Measurements from ENCODE around the gene TBX5.

The TBX5 gene

DNA sequence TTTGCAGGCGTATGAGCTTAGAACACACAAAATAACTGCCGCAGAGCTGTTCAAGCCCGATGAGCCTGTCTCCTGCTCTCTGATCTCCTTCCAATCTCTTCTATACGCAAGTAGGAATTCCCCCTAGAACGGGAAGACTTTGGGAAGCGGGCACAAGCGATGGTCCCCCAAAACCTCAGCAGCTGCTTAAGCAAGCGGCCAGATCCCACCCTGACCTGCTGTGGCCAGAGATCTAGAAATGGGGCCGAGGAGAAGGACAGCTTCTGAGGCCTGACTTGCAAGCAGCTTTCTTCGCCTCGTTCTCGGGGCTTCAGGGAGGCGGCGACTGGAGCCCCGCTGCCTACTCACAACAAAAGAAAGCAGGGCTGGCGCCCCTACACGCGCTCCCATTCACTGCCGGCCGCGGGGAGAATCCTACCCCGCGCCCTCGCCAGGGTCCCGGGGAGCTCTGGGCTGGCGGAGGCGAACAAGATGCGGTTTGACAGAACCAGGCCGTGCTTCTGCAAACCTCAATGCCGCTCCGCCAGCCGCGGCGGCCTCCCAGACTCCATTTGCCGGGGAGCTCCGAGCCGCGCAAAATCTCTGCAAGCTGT is 922 bp downstream of the TBX5 start:
- DNase-seq = no peak

DNA sequence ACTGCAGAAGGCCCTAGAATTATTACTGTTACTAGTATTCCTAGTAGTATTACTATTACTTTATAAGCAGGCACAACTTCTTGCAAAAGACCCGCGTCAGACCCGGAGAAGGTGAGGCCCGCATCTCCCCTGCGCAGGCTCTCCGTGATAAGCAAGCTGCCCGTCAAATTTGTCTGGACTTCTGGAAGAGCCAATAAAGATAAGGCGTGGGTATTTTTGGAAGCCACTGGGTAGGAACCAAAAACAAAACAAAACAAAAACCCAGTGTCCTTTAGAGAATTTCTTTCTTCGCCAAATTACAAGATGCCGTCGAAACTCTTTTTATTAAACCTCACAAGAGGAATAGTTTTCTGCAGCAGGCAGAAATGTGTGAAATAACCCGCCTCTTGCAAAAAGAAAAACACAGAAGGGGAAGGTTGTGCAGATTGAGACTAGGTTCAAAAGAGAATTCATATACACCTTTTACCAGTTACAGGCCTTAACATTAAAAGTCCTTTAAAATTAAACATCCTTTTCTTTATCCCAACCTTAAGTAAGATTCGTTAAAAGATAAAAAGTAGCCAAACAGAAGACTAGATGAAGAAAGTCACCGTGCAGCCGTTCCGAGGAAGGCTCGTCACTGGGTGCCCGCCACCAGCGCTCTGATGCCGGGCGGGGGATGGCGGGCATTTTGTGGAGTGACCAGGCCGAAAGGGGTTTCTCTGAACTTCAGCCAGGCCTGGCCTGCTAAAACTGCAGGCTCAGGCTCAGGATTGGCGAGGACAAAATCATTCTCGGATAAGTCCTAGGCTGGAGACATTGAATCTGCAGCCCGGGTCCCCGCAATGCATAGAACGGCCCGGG is 1.6 kb downstream of the TBX5 start:
- no peak for DNase-seq

DNA sequence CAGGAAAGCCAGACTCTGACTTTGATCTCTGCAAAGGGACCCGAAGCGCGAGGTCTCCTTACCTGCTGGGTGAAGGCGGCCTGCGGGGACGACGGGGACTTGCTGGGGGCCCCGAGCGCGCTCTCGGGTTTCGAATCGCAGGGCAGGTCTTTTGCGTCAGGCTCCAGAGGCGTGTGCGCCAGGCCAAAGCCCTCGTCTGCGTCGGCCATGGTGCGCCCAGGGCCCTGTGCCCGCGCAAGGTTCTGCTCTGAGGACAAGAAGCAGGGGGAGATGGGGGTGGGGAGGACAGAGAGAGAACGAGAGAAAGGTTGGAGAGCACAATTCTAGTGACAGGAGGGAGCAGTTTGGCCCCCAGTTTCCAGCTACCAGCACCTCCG is 2.3 kb downstream of the TBX5 start:
- no peak for DNase-seq

DNA sequence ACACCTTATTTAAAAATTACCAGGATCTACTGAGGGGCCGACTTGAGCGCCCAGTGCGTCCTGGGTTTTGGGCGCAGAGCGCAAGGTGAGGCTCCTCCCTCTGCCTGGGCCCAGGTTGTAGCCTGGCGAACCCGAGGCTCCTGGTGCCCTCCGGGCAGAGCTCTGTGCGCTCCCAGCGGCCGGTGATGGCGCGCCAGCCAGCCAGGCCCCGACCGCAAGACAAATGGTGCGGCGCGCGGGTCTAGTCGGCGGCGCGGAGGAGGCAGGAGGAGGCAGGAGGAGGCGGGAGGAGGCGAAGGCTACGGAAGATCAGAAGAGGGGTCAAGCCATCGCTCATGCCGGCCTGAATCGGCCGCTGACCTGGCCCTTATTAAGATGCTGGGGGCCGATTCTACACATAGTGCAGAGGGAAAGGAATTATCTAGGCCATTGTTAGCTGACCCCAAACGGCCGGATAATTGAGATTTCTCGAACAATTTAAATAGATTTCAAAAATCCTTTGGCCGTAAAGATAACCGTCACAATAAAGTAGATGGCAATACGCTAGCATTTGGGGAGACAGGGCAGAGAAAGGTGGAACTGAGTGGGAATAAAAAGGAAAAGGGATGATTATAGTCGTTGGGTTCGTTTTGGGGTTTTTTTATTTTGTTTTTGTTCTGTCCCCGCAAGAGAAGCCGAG is 2.8 kb downstream of the TBX5 start:
- DNase-seq = peak; percentile 75

DNA sequence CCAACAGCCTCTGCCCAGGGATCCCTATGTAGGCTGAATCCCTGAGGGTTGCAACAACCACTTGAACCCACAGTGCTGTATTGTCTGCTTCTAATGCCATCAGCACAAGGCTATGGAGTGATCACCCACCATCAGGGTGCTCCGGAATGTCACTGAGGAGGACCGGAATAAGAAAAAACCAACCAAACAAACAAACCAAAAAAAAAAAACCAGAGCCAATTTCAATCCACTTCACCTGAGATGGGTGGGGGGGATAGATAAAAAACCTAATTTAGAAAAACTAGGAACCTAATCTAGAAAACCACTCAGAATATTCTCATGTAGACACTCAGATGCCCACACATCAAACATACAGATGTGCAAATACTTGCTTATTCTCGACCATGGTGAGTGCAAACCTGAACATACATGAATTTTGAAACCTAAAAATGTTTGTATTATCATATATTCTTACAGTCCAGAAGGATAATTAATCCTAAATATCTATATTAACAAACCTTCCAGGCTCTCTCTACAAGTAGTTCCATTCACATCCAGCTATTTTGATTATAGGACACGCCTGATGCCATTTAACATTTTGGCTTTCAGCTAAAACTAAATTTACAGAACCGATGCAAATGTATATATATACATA is 3.7 kb downstream of the TBX5 start:
- DNase-seq = no peak

DNA sequence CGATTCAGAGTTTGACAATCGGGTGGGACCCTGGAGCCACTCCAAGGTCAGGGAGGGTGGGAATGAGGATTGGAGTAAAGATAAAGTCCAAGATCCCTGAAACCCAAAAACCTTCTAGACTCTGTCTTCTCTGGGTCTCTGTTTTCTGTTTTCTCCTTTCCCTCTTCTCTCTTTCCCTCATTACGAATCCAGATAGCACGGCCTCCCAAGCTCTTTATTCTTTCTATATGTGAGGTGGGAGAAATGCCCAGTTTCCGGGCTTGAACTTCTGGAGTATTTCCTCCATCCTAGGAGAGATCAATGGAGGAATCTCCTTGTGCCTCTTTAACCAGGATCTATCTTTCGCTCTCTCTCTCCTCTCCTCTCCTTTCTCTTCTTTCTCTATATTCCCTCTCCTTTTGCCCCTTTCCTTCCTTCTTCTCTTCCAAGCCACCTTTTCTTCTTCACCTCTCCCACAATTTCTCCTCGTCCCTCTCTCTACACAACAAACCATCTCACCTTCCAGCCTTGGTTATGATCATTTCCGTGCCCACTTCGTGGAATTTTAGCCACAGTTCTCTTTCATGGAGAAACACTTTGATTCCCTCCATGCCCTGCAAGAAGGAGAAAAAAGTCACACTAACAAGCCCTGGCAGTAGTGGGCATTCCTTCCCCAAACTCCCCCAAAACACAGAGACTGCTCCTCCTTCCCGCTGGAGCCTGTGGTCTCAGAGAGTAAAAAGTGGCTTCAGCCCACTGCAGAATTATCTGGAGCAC is 4.4 kb downstream of the TBX5 start:
- DNase-seq = no peak

DNA sequence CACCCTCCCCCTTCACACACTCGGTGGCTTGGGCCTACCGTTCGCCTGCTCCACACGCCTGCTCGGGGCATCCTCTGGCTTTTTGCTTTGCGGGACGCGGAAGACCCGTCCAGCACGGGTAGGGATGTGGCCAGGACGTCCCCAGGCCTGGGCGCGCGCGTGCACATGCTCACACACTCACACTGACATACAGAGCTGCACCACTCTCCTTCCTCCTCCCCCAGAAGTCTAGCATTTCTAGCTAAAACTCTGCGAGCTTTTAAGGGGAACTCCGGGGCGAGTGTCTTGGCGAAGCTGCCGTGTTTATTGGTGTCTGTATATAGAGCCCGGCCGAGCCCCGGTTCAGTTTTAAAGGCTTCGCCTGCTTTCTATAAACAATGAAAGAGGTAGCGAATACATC is 5.0 kb downstream of the TBX5 start:
- peak; percentile 79 for DNase-seq

DNA sequence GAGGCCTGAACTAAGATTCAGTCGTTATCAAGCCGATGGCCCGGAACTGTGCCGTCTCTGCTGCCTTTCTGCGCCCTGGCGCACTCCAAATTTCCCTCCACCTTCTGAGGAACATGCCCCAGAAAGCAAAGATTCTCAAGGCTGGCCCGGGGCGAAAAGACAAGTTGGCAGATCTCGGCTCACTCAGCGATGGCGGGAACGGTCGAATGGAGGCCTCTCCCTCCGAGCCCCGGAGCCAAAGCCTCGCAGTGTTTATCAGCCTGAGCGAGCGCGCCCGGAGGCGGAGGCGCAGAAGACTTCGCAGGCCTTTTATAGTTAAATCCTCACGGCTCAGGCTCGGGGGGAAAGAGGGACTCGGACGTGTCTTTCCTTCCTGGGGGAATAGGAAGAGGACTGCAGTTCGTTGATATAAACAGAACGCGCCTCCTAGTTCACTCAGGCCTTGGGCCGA is 5.6 kb downstream of the TBX5 start:
- DNase-seq = no peak

DNA sequence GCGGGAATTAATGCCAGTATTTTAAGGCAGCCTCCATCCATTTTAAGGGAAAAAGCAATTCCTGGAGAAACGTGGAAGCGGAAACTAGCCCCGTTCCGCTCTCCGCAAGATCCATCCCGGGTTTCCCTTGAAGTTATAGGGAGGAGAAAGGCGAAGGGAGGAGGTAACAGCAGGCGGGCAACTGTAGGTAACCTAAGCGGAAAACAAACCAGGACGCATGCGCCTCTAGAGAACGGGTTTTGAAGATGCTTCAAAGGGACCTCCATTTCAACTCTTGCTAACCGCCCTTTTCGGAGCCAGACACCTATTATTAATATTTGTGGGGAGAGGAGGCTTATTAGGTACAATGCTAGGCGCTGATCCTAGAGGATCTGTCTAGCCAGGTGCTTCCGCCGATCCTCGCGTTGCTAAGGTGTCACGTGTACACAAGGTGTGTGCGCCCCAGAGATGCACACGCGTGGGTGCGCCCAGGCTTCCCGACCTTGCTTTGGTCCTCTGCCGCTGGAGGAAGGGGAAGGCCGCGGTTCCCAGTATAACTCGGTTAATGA is 6.2 kb downstream of the TBX5 start:
- DNase-seq = peak; percentile 76

DNA sequence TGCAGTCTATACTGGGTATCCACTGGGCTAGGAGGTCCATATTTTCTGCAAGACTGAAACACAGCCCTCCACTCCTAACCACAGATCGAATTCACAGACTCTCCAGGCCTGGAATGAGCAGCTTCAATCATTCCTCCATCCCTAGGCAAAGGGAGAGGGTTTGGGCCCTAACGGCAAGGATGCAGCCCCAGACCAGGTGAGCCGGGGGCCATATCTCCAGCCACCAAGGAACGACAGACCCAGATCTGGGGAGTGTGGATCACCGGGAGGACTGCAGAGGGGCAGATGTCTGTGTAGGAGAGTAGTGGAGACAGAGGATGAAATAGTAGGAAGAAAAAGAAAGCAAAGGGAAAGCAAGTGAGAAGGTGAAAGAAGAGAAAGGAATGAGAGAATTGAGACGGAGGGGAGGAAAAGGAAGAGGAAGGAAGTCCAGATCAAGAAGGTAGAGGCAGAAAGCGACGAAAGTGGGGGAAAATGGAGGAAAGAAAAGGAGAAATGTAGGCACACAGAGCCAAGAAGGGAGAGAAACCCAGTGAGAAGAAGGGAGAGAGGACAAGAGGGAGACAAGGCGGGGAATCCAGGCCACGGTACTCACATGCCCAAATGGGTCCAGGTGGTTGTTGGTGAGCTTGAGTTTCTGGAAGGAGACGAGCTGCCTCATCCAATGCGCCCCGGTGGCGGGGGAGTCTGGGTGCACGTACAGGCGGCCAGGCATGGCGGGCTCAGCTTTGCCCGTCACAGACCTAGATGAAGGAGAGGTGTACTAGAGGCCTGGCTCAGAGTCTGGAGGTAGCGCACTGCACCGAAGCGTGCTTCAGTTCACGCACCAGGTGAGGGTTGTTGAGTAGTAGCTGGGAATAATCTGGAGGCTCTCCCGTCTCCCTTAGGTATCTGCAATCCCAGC is 7.7 kb downstream of the TBX5 start:
- no peak for DNase-seq

DNA sequence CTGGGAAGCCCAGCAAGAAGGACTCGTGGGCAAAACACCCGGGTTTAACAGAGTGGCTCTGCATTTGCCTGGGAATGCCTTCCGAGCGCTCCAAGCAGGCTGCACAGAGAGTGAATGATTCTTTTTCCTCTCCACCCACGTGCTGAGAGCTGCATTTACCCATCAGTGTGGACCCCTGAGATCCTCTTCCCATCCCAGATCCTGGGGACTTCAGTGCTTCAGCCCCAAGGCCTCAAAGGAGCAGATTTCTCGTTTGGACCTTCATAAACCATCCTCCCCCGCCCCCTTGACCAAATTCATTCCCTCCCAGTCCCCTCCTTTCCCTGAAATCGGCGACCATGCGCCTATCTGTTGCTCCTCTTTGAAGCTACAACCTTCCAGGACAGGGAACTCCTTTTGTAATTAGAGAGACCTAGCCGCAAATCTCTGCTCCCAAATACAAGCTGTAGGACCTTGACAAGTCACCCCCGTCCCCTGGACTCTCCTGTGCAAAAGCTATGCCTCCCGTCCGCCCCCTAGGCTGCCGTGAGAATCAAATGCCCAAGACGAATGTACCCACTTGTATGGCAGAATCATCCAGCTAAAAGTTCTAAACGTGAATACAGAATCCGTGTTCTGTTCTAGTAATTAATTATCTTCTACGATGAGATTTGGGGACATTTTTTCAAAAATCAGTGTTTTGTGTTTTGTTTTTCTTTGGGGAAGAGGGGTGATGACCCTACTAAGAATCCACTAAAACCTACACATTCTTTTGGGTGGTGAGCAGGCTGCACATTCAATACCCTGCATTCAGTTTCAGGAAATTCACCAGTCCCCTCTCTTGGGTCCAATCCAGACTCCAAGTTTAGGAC is 8.8 kb downstream of the TBX5 start:
- no peak for DNase-seq

DNA sequence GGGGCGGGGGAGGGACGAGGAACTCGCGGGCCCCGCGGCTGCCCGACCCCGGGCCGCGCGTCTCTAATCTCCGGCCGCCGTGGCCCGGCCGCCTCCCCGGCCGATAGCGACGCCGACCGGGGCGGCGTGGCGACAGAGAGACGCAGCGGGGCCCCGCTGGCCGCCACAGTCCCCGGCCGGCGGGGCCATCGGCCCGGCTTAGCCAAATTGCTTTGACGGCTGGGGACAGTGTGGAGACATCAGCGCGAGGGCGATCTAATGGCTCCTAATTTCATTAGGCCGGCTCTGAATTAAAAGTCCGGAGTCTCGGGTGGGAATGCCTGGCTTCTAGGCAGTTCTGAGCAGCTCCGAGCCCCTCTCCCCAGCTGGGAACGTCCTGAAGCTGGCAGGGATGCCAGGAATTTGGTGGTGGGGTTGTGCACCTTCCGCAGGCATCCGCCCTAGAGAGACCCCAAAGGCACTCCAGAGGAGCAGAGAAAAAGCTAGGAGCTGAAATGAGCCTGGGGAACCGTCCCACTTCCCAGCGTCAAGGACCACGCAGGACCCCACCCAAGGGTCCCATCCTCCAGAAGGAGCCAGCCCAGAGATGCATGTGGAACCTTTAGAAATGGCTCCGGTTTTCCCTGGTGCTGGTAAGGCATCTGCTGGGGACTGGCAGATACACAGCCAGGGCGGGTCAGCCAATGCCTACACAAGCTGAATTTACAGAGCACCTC is 9.6 kb downstream of the TBX5 start:
- no peak for DNase-seq

DNA sequence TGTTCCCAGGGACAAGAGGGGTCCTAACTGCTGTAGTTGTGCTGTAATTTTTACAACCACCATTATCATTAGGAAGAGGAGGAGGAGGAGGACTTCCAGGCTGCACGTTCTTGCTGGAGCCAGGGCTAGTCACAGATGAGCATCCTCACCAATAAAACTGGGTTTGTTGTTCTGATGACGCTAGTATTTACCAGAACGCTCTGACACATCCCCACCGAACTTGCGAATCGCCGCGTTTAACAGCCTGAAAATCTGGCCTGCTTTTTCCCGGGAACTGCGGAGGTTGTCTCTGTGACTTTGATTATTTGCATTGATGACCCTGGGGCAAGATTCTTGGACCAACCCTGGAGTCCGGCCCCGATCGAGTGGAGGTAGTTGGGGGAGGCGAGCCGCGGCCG is 10.2 kb downstream of the TBX5 start:
- DNase-seq = no peak

DNA sequence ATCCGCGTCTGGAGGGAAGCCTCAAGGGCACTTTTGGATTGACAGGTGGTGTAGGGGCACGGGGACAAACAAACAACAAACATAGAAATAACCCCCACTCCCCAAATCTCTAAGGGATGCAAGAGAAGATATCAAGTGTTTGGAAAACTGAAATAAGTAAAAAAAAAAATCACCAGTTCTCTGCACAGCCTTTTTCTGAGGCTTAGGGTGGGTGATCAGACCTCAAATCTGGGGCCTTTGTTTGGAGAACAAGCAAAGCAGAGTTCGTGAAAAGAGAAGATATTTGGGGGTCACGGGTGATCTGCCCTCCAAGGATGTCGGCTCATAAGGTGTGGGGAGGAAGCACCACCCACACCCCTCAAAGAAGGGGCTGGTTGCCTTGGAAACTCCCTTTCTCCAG is 10.7 kb downstream of the TBX5 start:
- DNase-seq = no peak

DNA sequence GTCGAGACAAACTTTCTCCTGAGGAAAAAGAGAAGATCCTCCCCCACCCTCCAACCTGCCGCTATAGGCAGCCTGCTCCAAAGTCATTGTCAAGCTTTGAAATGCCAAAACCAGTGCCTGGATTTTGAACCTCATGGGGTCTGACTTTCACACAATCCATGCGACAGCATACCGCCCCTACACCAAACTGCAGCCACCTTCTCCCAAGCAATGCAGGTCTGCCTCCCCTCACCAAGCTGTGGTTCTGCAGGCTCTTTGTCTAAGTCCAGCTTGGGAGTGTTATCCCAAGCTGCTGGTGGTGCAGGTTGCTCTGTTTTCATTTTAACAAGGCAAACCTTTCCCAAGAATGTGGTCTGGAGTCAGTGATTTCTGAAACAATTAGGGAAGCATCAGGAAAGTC is 12.4 kb downstream of the TBX5 start:
- peak; percentile 42 for DNase-seq

DNA sequence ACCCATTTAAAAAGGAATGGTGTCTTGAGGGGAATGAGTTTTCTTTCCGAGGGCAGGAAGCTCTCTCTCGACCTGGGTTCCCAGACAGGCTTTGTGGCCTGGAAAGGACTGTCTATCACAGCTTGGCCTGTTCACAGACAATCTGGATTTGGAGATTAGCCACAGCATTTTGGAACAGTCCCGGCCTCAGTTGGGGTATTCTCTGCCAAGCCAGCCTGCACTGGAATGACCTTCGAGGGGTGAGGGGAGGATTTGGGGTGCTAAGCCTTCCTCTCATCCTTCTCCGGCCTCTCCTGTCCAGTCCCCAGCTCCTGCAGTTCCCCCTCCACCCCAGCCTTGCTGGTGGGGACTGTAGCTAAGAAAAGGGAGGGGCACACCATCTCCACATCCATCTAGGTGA is 13.0 kb downstream of the TBX5 start:
- peak; percentile 48 for DNase-seq

DNA sequence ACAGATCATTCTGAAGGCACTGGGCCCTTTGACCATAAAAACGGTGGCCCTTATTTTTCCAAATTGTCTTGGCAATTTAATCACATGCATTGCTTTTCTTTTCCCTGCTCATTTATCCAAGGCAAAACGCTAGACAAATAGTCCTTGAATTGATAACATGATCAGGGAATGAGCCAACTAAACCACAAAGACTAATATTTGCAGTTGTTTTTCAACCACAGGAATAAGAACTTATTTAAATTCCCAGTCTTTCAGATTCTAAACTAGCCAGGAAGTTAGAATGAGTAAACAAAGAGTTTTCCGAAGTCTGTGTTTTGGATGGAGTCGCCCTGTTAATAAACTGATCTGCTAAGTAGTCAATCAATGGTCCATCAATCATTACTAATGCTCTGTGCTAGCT is 14.9 kb downstream of the TBX5 start:
- DNase-seq = no peak

DNA sequence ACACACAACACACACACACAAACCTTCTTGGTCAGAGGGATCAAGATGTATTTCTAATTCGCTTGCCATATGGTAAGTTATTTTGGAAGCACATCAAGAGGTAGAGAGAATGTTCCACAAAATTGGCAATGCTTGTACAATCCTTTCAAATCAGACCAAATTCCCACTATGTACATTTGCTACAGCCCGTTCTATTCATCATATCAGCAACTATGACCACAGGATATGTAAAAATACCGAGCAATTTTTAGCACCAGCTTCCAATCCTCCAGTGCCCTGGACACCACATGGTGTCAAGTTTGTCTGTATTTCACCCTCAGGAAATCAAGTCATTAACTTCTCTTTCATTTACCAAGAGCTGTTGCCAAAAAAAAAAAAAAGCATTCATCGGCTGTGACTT is 21.2 kb downstream of the TBX5 start:
- DNase-seq = no peak

DNA sequence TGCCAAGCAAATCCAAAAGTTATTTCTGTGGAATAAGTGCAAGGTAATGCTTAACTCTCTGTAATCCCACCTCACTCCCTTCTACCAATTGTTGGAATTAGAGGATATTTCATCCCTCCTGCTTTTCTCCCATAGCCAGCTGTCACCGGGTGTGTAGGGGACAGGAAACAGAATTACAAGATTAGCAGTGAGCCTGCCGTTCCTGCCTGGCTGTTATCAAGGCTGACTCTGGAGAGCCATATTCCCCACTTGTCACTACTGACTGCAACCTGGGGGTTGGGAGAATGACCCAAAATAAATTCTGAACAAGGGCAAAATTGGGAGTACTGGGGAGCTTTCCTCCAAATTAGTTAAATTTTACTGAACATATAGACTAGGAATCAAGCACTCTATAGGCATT is 24.8 kb downstream of the TBX5 start:
- DNase-seq = no peak

DNA sequence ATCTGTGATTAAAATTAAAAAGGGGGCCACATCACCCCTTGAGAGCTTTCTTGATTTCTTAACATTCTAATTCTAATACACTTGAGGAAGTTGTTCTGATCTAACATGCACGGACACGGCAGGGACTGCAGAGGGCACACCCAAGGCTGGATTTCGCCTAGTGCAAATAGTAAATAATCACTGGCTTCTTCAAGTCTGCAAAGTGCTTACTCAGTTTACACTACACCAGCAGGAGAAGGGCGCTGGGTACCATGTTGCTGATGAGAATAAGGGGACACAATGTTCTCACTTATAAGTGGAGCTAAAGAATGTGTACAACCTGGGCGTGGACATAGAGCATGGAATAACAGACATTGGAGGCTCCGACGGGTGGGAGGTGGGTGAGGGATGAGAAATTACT is 34.2 kb downstream of the TBX5 start:
- DNase-seq = no peak

Data from right forelimb (tissue), 1 donor.